Neuronal stem cell (in vitro differentiated cells): Measurements from ENCODE around the gene KIAA0040.

ENCODE experiments used
- DNase-seq: peaks from one replicate; pipeline ENCODE4 v3.0.0-alpha.2; 2013; ENCODE audit warnings: low spot score
- H2AFZ ChIP-seq: one replicate; pipeline ENCODE4 v1.6.1; 2013; ENCODE audit warnings: mild to moderate bottlenecking, low read length, inconsistent platforms
- H2AK5ac ChIP-seq: 2 replicates; pipeline ENCODE4 v1.6.1; 2013; ENCODE audit warnings: low read depth, mild to moderate bottlenecking, inconsistent platforms, low read length, moderate library complexity, mixed read lengths
- H2BK120ac ChIP-seq: 2 replicates; pipeline ENCODE4 v1.6.1; 2013; ENCODE audit warnings: low read depth, mild to moderate bottlenecking, inconsistent platforms, low read length, moderate library complexity, mixed read lengths
- H2BK12ac ChIP-seq: one replicate; pipeline ENCODE4 v1.6.1; 2013; ENCODE audit warnings: low read length, inconsistent platforms
- H2BK15ac ChIP-seq: 2 replicates; pipeline ENCODE4 v1.6.1; 2013; ENCODE audit warnings: mild to moderate bottlenecking, low read length, inconsistent platforms, mixed read lengths
- H2BK5ac ChIP-seq: one replicate; pipeline ENCODE4 v1.6.1; 2013; ENCODE audit warnings: inconsistent platforms, mild to moderate bottlenecking, low read length, moderate library complexity
- H3K14ac ChIP-seq: one replicate; pipeline ENCODE4 v1.6.1; 2013; ENCODE audit warnings: low read length, inconsistent platforms
- H3K18ac ChIP-seq: 2 replicates; pipeline ENCODE4 v1.6.1; 2013; ENCODE audit warnings: low read length, inconsistent platforms
- H3K23ac ChIP-seq: 2 replicates; pipeline ENCODE4 v1.6.1; 2013; ENCODE audit warnings: low read depth, mild to moderate bottlenecking, mixed read lengths, low read length, inconsistent platforms; ENCODE audit not compliant: poor library complexity
- H3K27ac ChIP-seq: replicated peaks from 3 replicates; pipeline ENCODE4 v1.5.1; 2013; ENCODE audit warnings: low read length, inconsistent platforms
- H3K27me3 ChIP-seq, 3 experiments: 2 replicates each; pipeline ENCODE4 v1.6.1; 2013; ENCODE audit warnings: low read length in 3 of 3, mild to moderate bottlenecking in 2 of 3, inconsistent platforms in 1 of 3, low read depth in 1 of 3, mixed read lengths in 1 of 3, moderate library complexity in 1 of 3; ENCODE audit not compliant: control insufficient read depth in 3 of 3, insufficient read depth in 3 of 3
- H3K36me3 ChIP-seq, 2 donors: replicated peaks in 1 of 2; 2 replicates each; pipeline ENCODE4 v1.6.1; 2013; ENCODE audit warnings: low read length in 2 of 2; ENCODE audit not compliant: control insufficient read depth in 2 of 2, insufficient read depth in 2 of 2
- H3K4ac ChIP-seq: 2 replicates; pipeline ENCODE4 v1.6.1; 2013; ENCODE audit warnings: inconsistent platforms, mild to moderate bottlenecking, low read length, moderate library complexity
- H3K4me1 ChIP-seq, 2 donors: 1 replicate in 1 of 2; 2 replicates in 1 of 2; pipeline ENCODE4 v1.6.1; 2013; ENCODE audit warnings: low read length in 2 of 2, low read depth in 1 of 2; ENCODE audit not compliant: control insufficient read depth in 2 of 2, insufficient read depth in 1 of 2
- H3K4me2 ChIP-seq: one replicate; pipeline ENCODE4 v1.6.1; 2013; ENCODE audit warnings: mild to moderate bottlenecking, low read length, inconsistent platforms; ENCODE audit not compliant: insufficient read depth, poor library complexity, severe bottlenecking
- H3K4me3 ChIP-seq, 2 donors: 2 replicates each; pipeline ENCODE4 v1.5.1; 2013; ENCODE audit warnings: low read length in 2 of 2, mild to moderate bottlenecking in 2 of 2, inconsistent platforms in 1 of 2, moderate library complexity in 1 of 2
- H3K79me1 ChIP-seq: one replicate; pipeline ENCODE4 v1.6.1; 2013; ENCODE audit warnings: low read depth, mild to moderate bottlenecking, inconsistent platforms, low read length, moderate library complexity
- H3K9ac ChIP-seq: one replicate; pipeline ENCODE4 v1.6.1; 2013; ENCODE audit warnings: mild to moderate bottlenecking, low read depth, low read length, inconsistent platforms; ENCODE audit not compliant: poor library complexity
- H3K9me3 ChIP-seq, 2 donors: replicated peaks in 1 of 2; 2 replicates each; pipeline versions ENCODE3 to v1.6.1; 2013; ENCODE audit warnings: low read length in 2 of 2, mild to moderate bottlenecking in 2 of 2, inconsistent platforms in 1 of 2, low read depth in 1 of 2, mixed read lengths in 1 of 2, moderate library complexity in 1 of 2; ENCODE audit not compliant: control insufficient read depth in 2 of 2, insufficient read depth in 1 of 2
- H4K8ac ChIP-seq: one replicate; pipeline ENCODE4 v1.6.1; 2013; ENCODE audit warnings: low read depth, mild to moderate bottlenecking, inconsistent platforms, low read length, moderate library complexity
- H4K91ac ChIP-seq: one replicate; pipeline ENCODE4 v1.6.1; 2013; ENCODE audit warnings: low read length, low read depth, mild to moderate bottlenecking, inconsistent platforms; ENCODE audit not compliant: poor library complexity
- WGBS, 2 donors: extraction: QIAGEN DNeasy Blood & Tissue Kit; methylation state at CpG; one replicate each; pipeline ENCODE4 v1.1.7; 2013; ENCODE audit warnings: missing lambda C conversion rate in 2 of 2, mixed read lengths in 1 of 2; ENCODE audit not compliant: insufficient read length in 2 of 2, insufficient replicate concordance in 1 of 2; ENCODE audit errors: extremely low coverage in 2 of 2; 5-methylcytosine and 5-hydroxymethylcytosine counted together

Gene KIAA0040

DNA sequence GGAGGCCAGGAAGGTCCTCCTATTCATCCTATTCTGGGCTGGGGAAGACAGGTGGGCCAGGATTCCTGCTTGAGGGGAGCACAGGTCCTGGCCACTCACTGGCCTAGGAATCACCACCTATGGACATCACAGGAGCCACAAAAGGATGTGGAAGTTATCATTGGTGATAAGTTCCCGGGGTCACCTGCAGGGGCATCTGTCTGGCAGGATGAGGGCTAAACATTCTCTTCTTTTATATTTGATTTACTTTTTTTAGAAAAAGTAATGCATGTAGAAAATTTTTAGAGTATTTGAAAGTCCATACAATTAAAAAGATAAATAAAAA is 33.2 kb upstream of the KIAA0040 start:
- no peak overlapping the region for H2AFZ ChIP-seq
- no CpG with 5 or more reads among the region's 1 CpG for WGBS, 2 donors
- no peak overlapping the region for H3K4me2 ChIP-seq
- no peak overlapping the region for H3K4me3 ChIP-seq
- no peak overlapping the region for H2BK12ac ChIP-seq
- no peaks in the 10 kb centered on the region for H3K36me3 ChIP-seq
- no peak overlapping the region for H3K14ac ChIP-seq
- no peak overlapping the region for H3K18ac ChIP-seq
- H3K9me3 ChIP-seq = no peaks in the 10 kb centered on the region
- no peak overlapping the region for H2BK120ac ChIP-seq
- no peaks in the 10 kb centered on the region for H3K27me3 ChIP-seq
- no peak overlapping the region for H3K23ac ChIP-seq
- no peak overlapping the region for H4K91ac ChIP-seq
- H2BK5ac ChIP-seq = no peak overlapping the region
- no peak overlapping the region for H2BK15ac ChIP-seq
- no peak overlapping the region for H3K4ac ChIP-seq
- DNase-seq = no peak
- no peak overlapping the region for H3K27ac ChIP-seq
- H2AK5ac ChIP-seq = no peak overlapping the region
- H3K4me1 ChIP-seq = peaks cover 0 to 10% of the 10 kb centered on the region in 2 donors
- no peak overlapping the region for H4K8ac ChIP-seq
- no peak overlapping the region for H3K9ac ChIP-seq
- H3K79me1 ChIP-seq = no peaks in the 10 kb centered on the region

- Histone ChIP-seq H2AFZ (no peak overlapping the region), H2BK12ac (peak overlapping the region; percentile 4), H3K9me3 (no peaks in the 10 kb centered on the region), H3K36me3 (no peaks in the 10 kb centered on the region), H2AK5ac (peak overlapping the region; percentile 9), H3K14ac (no peak overlapping the region), H4K91ac (no peak overlapping the region), H3K4me1 (peaks cover 0 to 12% of the 10 kb centered on the region in 2 donors), H3K4me2 (no peak overlapping the region), H2BK15ac (no peak overlapping the region), H3K4ac (peak overlapping the region; percentile 24), H3K79me1 (no peaks in the 10 kb centered on the region), H3K27me3 (no peaks in the 10 kb centered on the region), H3K27ac (no peak overlapping the region), H3K4me3 (no peak overlapping the region), H3K9ac (no peak overlapping the region), H3K23ac (no peak overlapping the region), H4K8ac (no peak overlapping the region), H2BK5ac (no peak overlapping the region), H3K18ac (peak overlapping the region; percentile 16), H2BK120ac (no peak overlapping the region)
- WGBS, 2 donors = no CpG with 5 or more reads among the region's 10 CpGs
- no peak for DNase-seq
These were observed 29.8 kb upstream of the KIAA0040 start for GRCh38 chr1:175222296-175222938.

- Histone ChIP-seq H2BK12ac (no peak overlapping the region), H3K36me3 (no peaks in the 10 kb centered on the region), H3K23ac (no peak overlapping the region), H3K4me2 (no peak overlapping the region), H2BK15ac (no peak overlapping the region), H3K9me3 (no peaks in the 10 kb centered on the region), H3K9ac (no peak overlapping the region), H4K91ac (no peak overlapping the region), H3K27me3 (no peaks in the 10 kb centered on the region), H3K27ac (no peak overlapping the region), H3K18ac (no peak overlapping the region), H3K4me3 (no peak overlapping the region), H2BK5ac (no peak overlapping the region), H2AFZ (no peak overlapping the region), H4K8ac (no peak overlapping the region), H2BK120ac (no peak overlapping the region), H3K4me1 (peaks cover 0 to 12% of the 10 kb centered on the region in 2 donors), H3K4ac (no peak overlapping the region), H2AK5ac (no peak overlapping the region), H3K79me1 (no peaks in the 10 kb centered on the region), H3K14ac (no peak overlapping the region)
- DNase-seq = no peak
- WGBS, 2 donors = no CpG with 5 or more reads among the region's 10 CpGs
These were observed 29.1 kb upstream of the KIAA0040 start for GRCh38 chr1:175221557-175222175.

DNA sequence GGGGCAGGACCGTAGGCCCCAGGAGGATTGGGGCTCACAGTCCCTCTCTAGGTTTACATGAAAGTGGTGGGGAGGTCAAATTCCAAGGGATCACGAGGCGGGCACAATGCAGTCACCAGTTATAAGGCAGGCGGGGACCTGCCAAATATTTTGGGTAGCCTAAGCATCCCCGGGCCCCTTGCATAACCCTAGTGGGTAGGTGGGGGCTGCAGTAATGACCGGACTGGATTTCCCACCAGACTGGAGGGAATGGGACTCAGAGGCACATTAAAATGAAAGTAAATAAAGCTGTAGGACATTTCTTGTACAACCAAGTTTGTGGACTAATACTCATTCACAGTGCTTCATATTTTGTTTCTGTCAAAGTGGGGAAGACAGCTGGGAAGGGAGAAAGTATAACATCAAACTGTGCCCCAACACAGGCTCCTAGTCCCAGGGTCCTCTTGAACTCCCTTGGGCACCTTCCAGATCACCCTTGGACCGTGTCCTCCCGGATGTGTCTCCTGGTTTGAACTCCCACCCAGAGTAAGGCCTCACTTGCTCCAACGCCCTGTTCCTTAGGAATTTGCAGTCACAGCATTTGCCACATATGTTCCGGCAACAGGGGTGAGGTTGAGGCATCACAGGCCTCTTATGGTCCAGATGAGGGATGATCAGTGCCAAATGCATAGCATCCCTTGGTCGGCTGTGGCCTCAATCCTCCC is 28.4 kb upstream of the KIAA0040 start:
- Histone ChIP-seq H2BK15ac (no peak overlapping the region), H2AFZ (no peak overlapping the region), H3K27me3 (no peaks in the 10 kb centered on the region), H3K36me3 (no peaks in the 10 kb centered on the region), H2BK12ac (no peak overlapping the region), H3K23ac (no peak overlapping the region), H3K9me3 (no peaks in the 10 kb centered on the region), H3K79me1 (no peaks in the 10 kb centered on the region), H3K18ac (peak overlapping the region; percentile 81), H3K4me1 (peaks cover 0 to 12% of the 10 kb centered on the region in 2 donors), H4K8ac (no peak overlapping the region), H3K9ac (no peak overlapping the region), H3K27ac (no peak overlapping the region), H3K4me3 (no peak overlapping the region), H3K14ac (no peak overlapping the region), H4K91ac (no peak overlapping the region), H3K4me2 (no peak overlapping the region), H2AK5ac (no peak overlapping the region), H2BK120ac (peak overlapping the region; percentile 38), H2BK5ac (no peak overlapping the region), H3K4ac (no peak overlapping the region)
- DNase-seq = no peak
- WGBS, 2 donors = no CpG with 5 or more reads among the region's 11 CpGs
